22Rv1 (cell line): Measurements from ENCODE around the gene KRTAP12-3.

ENCODE experiments used
- CTCF ChIP-seq: fragments of 450-650 bp; IDR thresholded peaks from 2 replicates; pipeline ENCODE4 v1.5.1; 2017; ENCODE audit warnings: mild to moderate bottlenecking
- ZFX ChIP-seq: fragments of 450-650 bp; IDR thresholded peaks from 2 replicates; pipeline ENCODE4 v1.6.1; 2017; ENCODE audit warnings: antibody characterized with exemption, borderline replicate concordance

GRCh38 chr21:44612669-44613229, 45.0 kb upstream of the KRTAP12-3 start:
- TF ChIP-seq CTCF (no peak), ZFX (no peak)
